Fibroblast of lung (primary cell): ENCODE data around the gene NPTX2.

ENCODE experiments used
- CTCF ChIP-seq, 2 donors: IDR thresholded peaks in 1 of 2; conservative IDR thresholded peaks in 1 of 2; 1 replicate in 1 of 2; 2 replicates in 1 of 2; pipeline ENCODE4 v1.5.1; 2011 to 2012; ENCODE audit warnings: low read length in 2 of 2, control low read depth in 1 of 2, inconsistent platforms in 1 of 2, low read depth in 1 of 2, mild to moderate bottlenecking in 1 of 2
- EZH2 ChIP-seq: IDR thresholded peaks from 2 replicates; pipeline ENCODE4 v1.5.1; 2012; ENCODE audit warnings: low read length, control low read depth, mild to moderate bottlenecking; ENCODE audit errors: missing control alignments

GRCh38 chr7:98568891-98569290, 48.2 kb upstream of the NPTX2 start:
- TF ChIP-seq CTCF (conservative IDR thresholded peaks at IDR 0.05 in 1 of 2, IDR thresholded peaks at IDR 0.05 in 1 of 2; ENCODE audit: low read depth in 1 of 2, low read length in 2 of 2), result no peak
- TF ChIP-seq EZH2, result no peak
